WTC11 (cell line): Measurements from ENCODE around the gene BIVM.

ENCODE experiments used
- ATF1 ChIP-seq: sonication (generic); formaldehyde crosslinking; IDR thresholded peaks from 2 replicates; pipeline ENCODE4 v1.8.1; 2023; ENCODE audit warnings: mild to moderate bottlenecking, moderate library complexity, missing genetic modification reagents
- MAX ChIP-seq: sonication (generic); formaldehyde crosslinking; IDR thresholded peaks from 2 replicates; pipeline ENCODE4 v1.8.0; 2022; ENCODE audit warnings: mild to moderate bottlenecking, missing genetic modification reagents
- NR3C1 ChIP-seq: sonication (generic); formaldehyde crosslinking; conservative IDR thresholded peaks from 2 replicates; pipeline ENCODE4 v1.8.1; 2023; ENCODE audit warnings: low read depth, mild to moderate bottlenecking, missing genetic modification reagents
- SMAD3 ChIP-seq: sonication (generic); formaldehyde crosslinking; IDR thresholded peaks from 2 replicates; pipeline ENCODE4 v1.8.0; 2022; ENCODE audit warnings: missing genetic modification reagents, mild to moderate bottlenecking, borderline replicate concordance
- TP53 ChIP-seq: sonication (generic); formaldehyde crosslinking; IDR thresholded peaks from 2 replicates; pipeline ENCODE4 v1.8.1; 2023; ENCODE audit warnings: mild to moderate bottlenecking, missing genetic modification reagents
- ZBTB21 ChIP-seq: sonication (generic); formaldehyde crosslinking; IDR thresholded peaks from 2 replicates; pipeline ENCODE4 v1.8.1; 2023; ENCODE audit warnings: mild to moderate bottlenecking, missing genetic modification reagents, borderline replicate concordance
- TF ChIP-seq, protein P1 (sequence below): fragments of 200-600 bp; IDR thresholded peaks from 2 replicates; pipeline ENCODE4 v1.8.0; 2022; ENCODE audit warnings: antibody characterized with exemption
- TF ChIP-seq, protein P2 (sequence below): fragments of 250-450 bp; sonication (Bioruptor Pico); IDR thresholded peaks from 2 replicates; pipeline ENCODE4 v1.8.0; 2021; ENCODE audit warnings: mild to moderate bottlenecking

GRCh38 chr13:102800145-102801041 is 1.5 kb downstream of the BIVM start:
- TF ChIP-seq, protein P1, sequence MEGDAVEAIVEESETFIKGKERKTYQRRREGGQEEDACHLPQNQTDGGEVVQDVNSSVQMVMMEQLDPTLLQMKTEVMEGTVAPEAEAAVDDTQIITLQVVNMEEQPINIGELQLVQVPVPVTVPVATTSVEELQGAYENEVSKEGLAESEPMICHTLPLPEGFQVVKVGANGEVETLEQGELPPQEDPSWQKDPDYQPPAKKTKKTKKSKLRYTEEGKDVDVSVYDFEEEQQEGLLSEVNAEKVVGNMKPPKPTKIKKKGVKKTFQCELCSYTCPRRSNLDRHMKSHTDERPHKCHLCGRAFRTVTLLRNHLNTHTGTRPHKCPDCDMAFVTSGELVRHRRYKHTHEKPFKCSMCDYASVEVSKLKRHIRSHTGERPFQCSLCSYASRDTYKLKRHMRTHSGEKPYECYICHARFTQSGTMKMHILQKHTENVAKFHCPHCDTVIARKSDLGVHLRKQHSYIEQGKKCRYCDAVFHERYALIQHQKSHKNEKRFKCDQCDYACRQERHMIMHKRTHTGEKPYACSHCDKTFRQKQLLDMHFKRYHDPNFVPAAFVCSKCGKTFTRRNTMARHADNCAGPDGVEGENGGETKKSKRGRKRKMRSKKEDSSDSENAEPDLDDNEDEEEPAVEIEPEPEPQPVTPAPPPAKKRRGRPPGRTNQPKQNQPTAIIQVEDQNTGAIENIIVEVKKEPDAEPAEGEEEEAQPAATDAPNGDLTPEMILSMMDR, result peak; percentile 61
- TF ChIP-seq TP53 (CRISPR knock-in tag), result peak; percentile 62; the same call in 1 of the 2 replicates
- TF ChIP-seq, protein P2, sequence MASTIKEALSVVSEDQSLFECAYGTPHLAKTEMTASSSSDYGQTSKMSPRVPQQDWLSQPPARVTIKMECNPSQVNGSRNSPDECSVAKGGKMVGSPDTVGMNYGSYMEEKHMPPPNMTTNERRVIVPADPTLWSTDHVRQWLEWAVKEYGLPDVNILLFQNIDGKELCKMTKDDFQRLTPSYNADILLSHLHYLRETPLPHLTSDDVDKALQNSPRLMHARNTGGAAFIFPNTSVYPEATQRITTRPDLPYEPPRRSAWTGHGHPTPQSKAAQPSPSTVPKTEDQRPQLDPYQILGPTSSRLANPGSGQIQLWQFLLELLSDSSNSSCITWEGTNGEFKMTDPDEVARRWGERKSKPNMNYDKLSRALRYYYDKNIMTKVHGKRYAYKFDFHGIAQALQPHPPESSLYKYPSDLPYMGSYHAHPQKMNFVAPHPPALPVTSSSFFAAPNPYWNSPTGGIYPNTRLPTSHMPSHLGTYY, result no peak
- TF ChIP-seq SMAD3 (CRISPR knock-in tag), result no peak; the same call in 1 of the 2 replicates
- no peak for TF ChIP-seq NR3C1 (CRISPR knock-in tag)
- no peak for TF ChIP-seq ZBTB21 (CRISPR knock-in tag)
- no peak for TF ChIP-seq ATF1 (CRISPR knock-in tag)
- TF ChIP-seq MAX (CRISPR knock-in tag), result peak; percentile 32
